HG03139 (cell line): ENCODE results near the gene COPB2.

Experiments
- ATAC-seq: cut with Tn5 transposase; IDR thresholded peaks from one replicate; pipeline ENCODE4 v1.9.1; 2021; ENCODE audit not compliant: unreplicated experiment

Gene COPB2

GRCh38 chr3:139329364-139329850, 60.0 kb downstream of the COPB2 start:
- peak; percentile 94 for ATAC-seq

- no peak for ATAC-seq
Measured at GRCh38 chr3:139328356-139328755, 61.1 kb downstream of the COPB2 start.

- no peak for ATAC-seq
Measured at GRCh38 chr3:139327861-139328260, 61.6 kb downstream of the COPB2 start.

GRCh38 chr3:139327231-139327630, 62.2 kb downstream of the COPB2 start:
- ATAC-seq: no peak

- no peak for ATAC-seq
Measured at GRCh38 chr3:139326707-139327106, 62.7 kb downstream of the COPB2 start.

- no peak for ATAC-seq
Measured at GRCh38 chr3:139326131-139326530, 63.3 kb downstream of the COPB2 start.

GRCh38 chr3:139325551-139325950, 63.9 kb downstream of the COPB2 start:
- ATAC-seq: no peak

GRCh38 chr3:139324456-139324855, 65.0 kb downstream of the COPB2 start:
- ATAC-seq: no peak

GRCh38 chr3:139323146-139323545, 66.3 kb downstream of the COPB2 start:
- no peak for ATAC-seq

GRCh38 chr3:139322346-139322745, 67.1 kb downstream of the COPB2 start:
- ATAC-seq: no peak

GRCh38 chr3:139320551-139321309, 68.7 kb downstream of the COPB2 start:
- ATAC-seq: no peak

- no peak for ATAC-seq
Measured at GRCh38 chr3:139319428-139320402, 69.7 kb downstream of the COPB2 start.

- no peak for ATAC-seq
Measured at GRCh38 chr3:139318826-139319225, 70.6 kb downstream of the COPB2 start.

- no peak for ATAC-seq
Measured at GRCh38 chr3:139318431-139318816, 71.0 kb downstream of the COPB2 start.

- ATAC-seq: no peak
Measured at GRCh38 chr3:139317660-139318430, 71.6 kb downstream of the COPB2 start.

GRCh38 chr3:139317215-139317614, 72.2 kb downstream of the COPB2 start:
- no peak for ATAC-seq

- no peak for ATAC-seq
Measured at GRCh38 chr3:139313921-139314320, 75.5 kb downstream of the COPB2 start.

- ATAC-seq: no peak
Measured at GRCh38 chr3:139312959-139313358, 76.5 kb downstream of the COPB2 start.

- no peak for ATAC-seq
Measured at GRCh38 chr3:139312416-139312815, 77.0 kb downstream of the COPB2 start.

- no peak for ATAC-seq
Measured at GRCh38 chr3:139311557-139311956, 77.9 kb downstream of the COPB2 start.

- ATAC-seq: no peak
Measured at GRCh38 chr3:139310474-139310933, 78.9 kb downstream of the COPB2 start.
